Activated T-helper 17 cell treated with anti-CD3 and anti-CD28 coated beads, Interleukin-2, amount 50 U/mL, for 72 hours (primary cell): Measurements from ENCODE around the gene LRMDA. TPM values are rescaled to one million over a fixed set of nuclear protein-coding genes. Genes with fewer than 3 reads are reported as not detected.
A peak's percentile ranks its signal among the peaks of the same experiment; 100 is the strongest.

Experiments used
- ATAC-seq: fragments of 150-1000 bp; cut with Tn5 transposase; replicated peaks from 2 replicates; pipeline ENCODE4 v1.10.0; 2021; ENCODE audit warnings: mild to moderate bottlenecking, moderate library complexity
- H3K27ac Mint-ChIP-seq: one replicate; pipeline ENCODE4 v1.8.0; 2022; ENCODE audit warnings: mixed read lengths
- H3K27me3 Mint-ChIP-seq: one replicate; pipeline ENCODE4 v1.8.0; 2022; ENCODE audit warnings: mixed read lengths
- H3K36me3 Mint-ChIP-seq: one replicate; pipeline ENCODE4 v1.8.0; 2022; ENCODE audit warnings: low read depth, mild to moderate bottlenecking, mixed read lengths
- H3K4me1 Mint-ChIP-seq: one replicate; pipeline ENCODE4 v1.8.0; 2022; ENCODE audit warnings: mixed read lengths
- H3K4me3 Mint-ChIP-seq: one replicate; pipeline ENCODE4 v1.8.0; 2022; ENCODE audit warnings: mild to moderate bottlenecking, mixed read lengths
- H3K9me3 Mint-ChIP-seq: one replicate; pipeline ENCODE4 v1.8.0; 2022; ENCODE audit warnings: mixed read lengths
- total RNA-seq, 2 donors: library from RNA; stranded (reverse); gene quantifications; one replicate each; pipeline ENCODE4 v1.2.3, GENCODE V29; 2022

LRMDA gene
- total RNA-seq, 2 donors from 2014 or later = not detected

- H3K27me3 Mint-ChIP-seq = peaks cover 6% of the 10 kb centered on the region
- H3K27ac Mint-ChIP-seq = no peak overlapping the region
- H3K36me3 Mint-ChIP-seq = no peaks in the 10 kb centered on the region
- ATAC-seq = no peak
- no peaks in the 10 kb centered on the region for H3K9me3 Mint-ChIP-seq
- no peaks in the 10 kb centered on the region for H3K4me1 Mint-ChIP-seq
- H3K4me3 Mint-ChIP-seq = no peak overlapping the region
These were observed 1113.4 kb downstream of the LRMDA start for GRCh38 chr10:76544789-76545188.

GRCh38 chr10:76546411-76546810 lies 1115.0 kb downstream of the LRMDA start:
- Mint-ChIP-seq H3K4me1 (no peaks in the 10 kb centered on the region), H3K4me3 (no peak overlapping the region), H3K36me3 (no peaks in the 10 kb centered on the region), H3K27ac (no peak overlapping the region), H3K9me3 (no peaks in the 10 kb centered on the region), H3K27me3 (peaks cover 6% of the 10 kb centered on the region)
- no peak for ATAC-seq

- Mint-ChIP-seq H3K4me3 (no peak overlapping the region), H3K27ac (no peak overlapping the region), H3K9me3 (no peaks in the 10 kb centered on the region)
These were observed 1116.0 kb downstream of the LRMDA start for GRCh38 chr10:76547352-76547972.

GRCh38 chr10:76548716-76549115 lies 1117.3 kb downstream of the LRMDA start:
- no peaks in the 10 kb centered on the region for H3K36me3 Mint-ChIP-seq
- no peaks in the 10 kb centered on the region for H3K9me3 Mint-ChIP-seq
- peaks cover 6% of the 10 kb centered on the region for H3K27me3 Mint-ChIP-seq
- ATAC-seq = no peak
- no peak overlapping the region for H3K27ac Mint-ChIP-seq
- H3K4me3 Mint-ChIP-seq = no peak overlapping the region
- no peaks in the 10 kb centered on the region for H3K4me1 Mint-ChIP-seq

More at GRCh38 chr10:76547352-76547972, 1116.0 kb downstream of the LRMDA start:
- Mint-ChIP-seq H3K27me3 (peaks cover 6% of the 10 kb centered on the region), H3K4me1 (no peaks in the 10 kb centered on the region), H3K36me3 (no peaks in the 10 kb centered on the region)
- ATAC-seq = peak; percentile 24

- H3K27ac Mint-ChIP-seq = no peak overlapping the region
- H3K4me1 Mint-ChIP-seq = no peaks in the 10 kb centered on the region
- H3K27me3 Mint-ChIP-seq = peaks cover 6% of the 10 kb centered on the region
- H3K4me3 Mint-ChIP-seq = no peak overlapping the region
- H3K36me3 Mint-ChIP-seq = no peaks in the 10 kb centered on the region
- H3K9me3 Mint-ChIP-seq = no peaks in the 10 kb centered on the region
- no peak for ATAC-seq
These were observed 1117.7 kb downstream of the LRMDA start for GRCh38 chr10:76549171-76549570.

GRCh38 chr10:76550806-76551205 lies 1119.4 kb downstream of the LRMDA start:
- H3K27me3 Mint-ChIP-seq = peaks cover 6% of the 10 kb centered on the region
- H3K27ac Mint-ChIP-seq = no peak overlapping the region
- H3K4me1 Mint-ChIP-seq = no peaks in the 10 kb centered on the region
- H3K9me3 Mint-ChIP-seq = no peaks in the 10 kb centered on the region
- no peak overlapping the region for H3K4me3 Mint-ChIP-seq
- H3K36me3 Mint-ChIP-seq = no peaks in the 10 kb centered on the region
- ATAC-seq = no peak

- Mint-ChIP-seq H3K4me3 (no peak overlapping the region), H3K27ac (no peak overlapping the region), H3K9me3 (no peaks in the 10 kb centered on the region), H3K27me3 (peaks cover 6% of the 10 kb centered on the region), H3K4me1 (no peaks in the 10 kb centered on the region), H3K36me3 (no peaks in the 10 kb centered on the region)
- no peak for ATAC-seq
These were observed 1120.9 kb downstream of the LRMDA start for GRCh38 chr10:76552091-76552873.

- no peak overlapping the region for H3K27ac Mint-ChIP-seq
- H3K9me3 Mint-ChIP-seq = no peaks in the 10 kb centered on the region
- H3K4me1 Mint-ChIP-seq = no peaks in the 10 kb centered on the region
- ATAC-seq = no peak
- no peaks in the 10 kb centered on the region for H3K36me3 Mint-ChIP-seq
- no peaks in the 10 kb centered on the region for H3K27me3 Mint-ChIP-seq
- no peak overlapping the region for H3K4me3 Mint-ChIP-seq
These were observed 1122.0 kb downstream of the LRMDA start for GRCh38 chr10:76553263-76554032.

GRCh38 chr10:76554033-76554408 lies 1122.6 kb downstream of the LRMDA start:
- no peaks in the 10 kb centered on the region for H3K36me3 Mint-ChIP-seq
- no peak for ATAC-seq
- no peak overlapping the region for H3K27ac Mint-ChIP-seq
- H3K27me3 Mint-ChIP-seq = no peaks in the 10 kb centered on the region
- H3K4me1 Mint-ChIP-seq = no peaks in the 10 kb centered on the region
- no peaks in the 10 kb centered on the region for H3K9me3 Mint-ChIP-seq
- no peak overlapping the region for H3K4me3 Mint-ChIP-seq

- no peaks in the 10 kb centered on the region for H3K9me3 Mint-ChIP-seq
- no peaks in the 10 kb centered on the region for H3K36me3 Mint-ChIP-seq
- no peak overlapping the region for H3K4me3 Mint-ChIP-seq
- no peaks in the 10 kb centered on the region for H3K27me3 Mint-ChIP-seq
- no peaks in the 10 kb centered on the region for H3K4me1 Mint-ChIP-seq
- ATAC-seq = no peak
- H3K27ac Mint-ChIP-seq = no peak overlapping the region
These were observed 1123.1 kb downstream of the LRMDA start for GRCh38 chr10:76554478-76554877.

- Mint-ChIP-seq H3K36me3 (no peaks in the 10 kb centered on the region), H3K27ac (no peak overlapping the region), H3K27me3 (no peaks in the 10 kb centered on the region), H3K4me1 (no peaks in the 10 kb centered on the region), H3K9me3 (no peaks in the 10 kb centered on the region), H3K4me3 (no peak overlapping the region)
- no peak for ATAC-seq
These were observed 1123.7 kb downstream of the LRMDA start for GRCh38 chr10:76555067-76555670.

GRCh38 chr10:76557366-76557765 lies 1125.9 kb downstream of the LRMDA start:
- Mint-ChIP-seq H3K4me3 (no peak overlapping the region), H3K36me3 (no peaks in the 10 kb centered on the region), H3K27ac (no peak overlapping the region), H3K4me1 (no peaks in the 10 kb centered on the region), H3K9me3 (peaks cover 6% of the 10 kb centered on the region), H3K27me3 (no peaks in the 10 kb centered on the region)
- ATAC-seq = no peak

GRCh38 chr10:76558586-76558985 lies 1127.2 kb downstream of the LRMDA start:
- H3K27ac Mint-ChIP-seq = no peak overlapping the region
- H3K36me3 Mint-ChIP-seq = no peaks in the 10 kb centered on the region
- no peaks in the 10 kb centered on the region for H3K4me1 Mint-ChIP-seq
- no peak overlapping the region for H3K4me3 Mint-ChIP-seq
- ATAC-seq = no peak
- no peaks in the 10 kb centered on the region for H3K27me3 Mint-ChIP-seq
- H3K9me3 Mint-ChIP-seq = peaks cover 6% of the 10 kb centered on the region

- ATAC-seq = no peak
- Mint-ChIP-seq H3K27ac (no peak overlapping the region), H3K27me3 (no peaks in the 10 kb centered on the region), H3K9me3 (peaks cover 7% of the 10 kb centered on the region), H3K4me1 (no peaks in the 10 kb centered on the region), H3K4me3 (no peak overlapping the region), H3K36me3 (no peaks in the 10 kb centered on the region)
These were observed 1127.8 kb downstream of the LRMDA start for GRCh38 chr10:76558996-76559891.
